Vagina (tissue), 2 donors: ENCODE measurements around the gene TMEM108.

Experiments
- CTCF ChIP-seq, 3 experiments: fragments of 450-650 bp in 2 of 3; fragments of 200-600 bp in 1 of 3; sonication (generic) in 1 of 3; IDR thresholded peaks; one replicate each; pipeline ENCODE4 v1.5.1; 2017 to 2019; ENCODE audit warnings: antibody characterized with exemption in 3 of 3, mild to moderate bottlenecking in 2 of 3, moderate library complexity in 2 of 3
- POLR2A ChIP-seq, 2 donors: fragments of 450-650 bp; IDR thresholded peaks; one replicate each; pipeline ENCODE4 v1.6.1; 2017; ENCODE audit warnings: antibody characterized with exemption in 2 of 2, mild to moderate bottlenecking in 2 of 2, moderate library complexity in 2 of 2
- POLR2AphosphoS5 ChIP-seq, 2 donors: sonication (generic); formaldehyde crosslinking; IDR thresholded peaks; one replicate each; pipeline ENCODE4 v1.9.0; 2017; ENCODE audit warnings: antibody characterized with exemption in 2 of 2, mild to moderate bottlenecking in 2 of 2, low read depth in 1 of 2; ENCODE audit not compliant: insufficient read depth in 1 of 2

DNA sequence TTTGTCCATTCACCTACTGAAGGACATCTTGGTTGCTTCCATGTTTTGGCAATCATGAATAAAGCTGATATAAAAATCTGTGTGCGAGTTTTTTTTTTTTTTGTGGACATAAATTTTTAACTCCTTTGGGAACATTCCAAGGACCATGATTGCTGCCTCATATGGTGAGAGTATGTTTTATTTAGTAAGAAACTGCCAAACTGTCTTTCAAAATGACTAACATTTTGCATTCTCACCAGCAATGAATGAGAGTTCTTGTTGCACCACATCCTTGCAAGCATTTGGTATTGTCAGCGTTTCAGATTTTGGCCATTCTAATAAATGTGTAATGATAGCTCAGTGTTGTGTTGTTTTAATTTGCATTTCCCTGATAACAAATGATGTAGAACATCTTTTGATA is 12.7 kb downstream of the TMEM108 start:
- no peak for TF ChIP-seq CTCF (IDR thresholded peaks at IDR 0.05)
- no peak for TF ChIP-seq POLR2AphosphoS5 (IDR thresholded peaks at IDR 0.05; ENCODE audit: insufficient read depth in 1 of 2, low read depth in 1 of 2)
- no peak for TF ChIP-seq POLR2A (IDR thresholded peaks at IDR 0.05)
